K562 (cell line): Measurements from ENCODE around the gene DDAH2. TPM values are rescaled to one million over a fixed set of nuclear protein-coding genes. Genes with fewer than 3 reads are reported as not detected.

Experiments
- CHD1 ChIP-seq: fragments of 200-600 bp; sonication (generic); IDR thresholded peaks from one replicate; pipeline ENCODE4 v1.6.1; 2012; ENCODE audit warnings: mild to moderate bottlenecking, moderate library complexity, low read length, inconsistent platforms
- E2F3 ChIP-seq: fragments of 250-450 bp; sonication (Bioruptor Pico); IDR thresholded peaks from 2 replicates; pipeline ENCODE4 v1.4.0; 2020; ENCODE audit warnings: mild to moderate bottlenecking
- HOMEZ ChIP-seq: fragments of 250-450 bp; sonication (Bioruptor Pico); IDR thresholded peaks from 2 replicates; pipeline ENCODE4 v1.4.0; 2020; ENCODE audit warnings: mild to moderate bottlenecking, moderate library complexity
- MTA3 ChIP-seq: fragments of 450-650 bp; formaldehyde crosslinking; IDR thresholded peaks from 2 replicates; pipeline ENCODE4 v1.6.1; 2017; ENCODE audit warnings: mild to moderate bottlenecking, borderline replicate concordance
- NR0B1 ChIP-seq: fragments of 450-650 bp; IDR thresholded peaks from one replicate; pipeline ENCODE4 v1.6.1; 2018; ENCODE audit warnings: mild to moderate bottlenecking, moderate library complexity; ENCODE audit not compliant: partially characterized antibody
- RBFOX2 ChIP-seq: fragments of 200-400 bp; formaldehyde crosslinking; IDR thresholded peaks from 2 replicates; pipeline ENCODE4 v1.6.1; 2017; ENCODE audit warnings: low read depth, mild to moderate bottlenecking, low read length, moderate library complexity
- RHOXF2B ChIP-seq: fragments of 250-450 bp; sonication (Bioruptor Pico); conservative IDR thresholded peaks from 2 replicates; pipeline ENCODE4 v1.5.1; 2021
- RNF2 ChIP-seq: sonication (generic); IDR thresholded peaks from 2 replicates; pipeline ENCODE4 v1.6.1; 2016
- SOX6 ChIP-seq: fragments of 450-650 bp; IDR thresholded peaks from 2 replicates; pipeline ENCODE4 v1.6.1; 2014; ENCODE audit warnings: mild to moderate bottlenecking
- TAF15 ChIP-seq: fragments of 200-400 bp; formaldehyde crosslinking; IDR thresholded peaks from 2 replicates; pipeline ENCODE4 v1.6.1; 2017; ENCODE audit warnings: mild to moderate bottlenecking, low read depth, low read length, moderate library complexity
- USF1 ChIP-seq: sonication (generic); formaldehyde crosslinking; IDR thresholded peaks from 2 replicates; pipeline ENCODE4 v1.9.0; 2022; ENCODE audit warnings: mild to moderate bottlenecking, missing genetic modification reagents
- ZNF282 ChIP-seq: sonication (generic); formaldehyde crosslinking; IDR thresholded peaks from 2 replicates; pipeline ENCODE4 v1.8.1; 2023; ENCODE audit warnings: missing genetic modification reagents
- ZNF318 ChIP-seq, 2 experiments: fragments of 450-650 bp; IDR thresholded peaks; 2 replicates each; pipeline ENCODE4 v1.6.1; 2016; ENCODE audit warnings: mild to moderate bottlenecking in 2 of 2, borderline replicate concordance in 1 of 2, low read depth in 1 of 2, moderate library complexity in 1 of 2
- polyA plus RNA-seq, 8 experiments: library from polyadenylated mRNA; depleted of rRNA in 4 of 8; stranded (reverse) in 5 of 8; unstranded in 3 of 8; fragments of >200 nt; fragmentation: Nextera tagmentation in 2 of 8; fragmentation: Illumina TruSeq in 1 of 8; extraction: Ambion mirVana in 2 of 8; extraction: Trizol in 1 of 8; gene quantifications; 2 replicates each; pipeline versions ENCODE4 v1.2.1 to v1.2.3, GENCODE V29; 2011 to 2014; ENCODE audit warnings: inconsistent platforms in 1 of 8, missing spikeins in 1 of 8
- total RNA-seq, 7 experiments: library from RNA; depleted of rRNA in 6 of 7; stranded (reverse); fragments of >200 nt in 6 of 7; fragmentation: Illumina TruSeq in 2 of 7; extraction: Trizol in 2 of 7; gene quantifications; 2 replicates each; pipeline versions ENCODE4 v1.2.1 to v1.2.3, GENCODE V29; 2011 to 2021; ENCODE audit warnings: low replicate concordance in 1 of 7

DDAH2 gene
- total and polyA plus RNA-seq, 9 of the 15 experiments (the other 6 are each of a cell fraction or from before 2014, with no cell fraction given) = 1.8 to 45.4 (median 21.4) TPM

- TF ChIP-seq RHOXF2B (CRISPR knock-in tag) = 0 out of 2 replicates have a peak, but pooled peaks have one; percentile 19
- no peak; the same call in 1 of the 2 replicates for TF ChIP-seq HOMEZ (CRISPR knock-in tag)
- peak; percentile 96 for TF ChIP-seq RBFOX2
- TF ChIP-seq RNF2 = peak; percentile 77
- peak; percentile 100 for TF ChIP-seq MTA3
- no peak; the same call in 1 of the 2 replicates for TF ChIP-seq USF1
- peak in 1 of 2 experiments; percentile 45; a peak in 1 of 4 replicates for TF ChIP-seq ZNF318 (IDR thresholded peaks at IDR 0.05; ENCODE audit: borderline replicate concordance in 1 of 2, low read depth in 1 of 2)
- peak; percentile 99 for TF ChIP-seq CHD1
- TF ChIP-seq SOX6 = peak; percentile 52; the same call in 1 of the 2 replicates
- no peak for TF ChIP-seq NR0B1
- no peak for TF ChIP-seq ZNF282 (CRISPR knock-in tag)
- no peak for TF ChIP-seq E2F3 (CRISPR knock-in tag)
- TF ChIP-seq TAF15 = no peak
Observed at GRCh38 chr6:31702819-31703716, 26.0 kb downstream of the DDAH2 start, which contains the start of gene ABHD16A (continued).
